OCI-LY1 (cell line): Measurements from ENCODE around the gene PDK4.

Experiments used
- EZH2 ChIP-seq: fragments of 200-600 bp; sonication (generic), shearing (Covaris generic); IDR thresholded peaks from 2 replicates; pipeline ENCODE4 v1.8.0; 2017; ENCODE audit warnings: borderline replicate concordance, mixed run types, mild to moderate bottlenecking, antibody characterized with exemption, low read length, moderate library complexity, mixed read lengths
- TF ChIP-seq, protein P1 (sequence below): fragments of 200-600 bp; sonication (generic), shearing (Covaris generic); IDR thresholded peaks from 2 replicates; pipeline ENCODE4 v1.5.1; 2017; ENCODE audit warnings: mild to moderate bottlenecking, antibody characterized with exemption, low read length, moderate library complexity, mixed read lengths

DNA sequence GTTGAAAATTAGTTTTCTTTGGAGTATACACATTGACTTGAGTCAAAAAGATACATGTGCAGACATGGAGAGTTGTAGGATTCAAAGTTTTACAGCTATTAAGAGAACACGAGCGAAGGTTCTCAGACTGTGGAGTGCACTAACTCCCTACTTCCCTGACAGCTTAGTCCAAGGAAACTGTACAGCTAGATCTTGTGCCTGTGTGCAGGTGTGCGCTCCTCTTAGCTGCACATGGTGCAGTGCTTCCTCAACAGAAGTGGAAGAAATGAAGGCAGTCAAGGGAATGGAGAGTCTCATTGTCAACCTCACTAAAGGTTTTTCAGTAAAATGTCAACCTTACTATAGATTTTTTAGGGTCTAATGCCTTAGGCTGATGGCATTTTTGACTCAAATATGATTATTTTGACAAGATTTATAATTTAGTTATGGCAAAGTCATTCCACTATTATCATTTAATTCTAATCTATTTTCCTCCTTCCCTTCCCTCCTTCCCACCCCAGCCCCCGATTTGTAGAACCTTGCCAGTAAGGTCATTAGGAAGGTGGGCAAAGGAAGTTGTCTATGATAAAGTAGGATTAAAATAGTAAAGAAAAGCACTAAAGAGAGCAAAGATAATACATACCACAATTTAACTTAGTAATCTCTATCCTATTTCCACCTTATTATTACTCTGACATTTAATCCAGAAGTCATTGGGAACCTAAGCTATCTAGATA is 13.6 kb downstream of the PDK4 start:
- TF ChIP-seq, protein P1, sequence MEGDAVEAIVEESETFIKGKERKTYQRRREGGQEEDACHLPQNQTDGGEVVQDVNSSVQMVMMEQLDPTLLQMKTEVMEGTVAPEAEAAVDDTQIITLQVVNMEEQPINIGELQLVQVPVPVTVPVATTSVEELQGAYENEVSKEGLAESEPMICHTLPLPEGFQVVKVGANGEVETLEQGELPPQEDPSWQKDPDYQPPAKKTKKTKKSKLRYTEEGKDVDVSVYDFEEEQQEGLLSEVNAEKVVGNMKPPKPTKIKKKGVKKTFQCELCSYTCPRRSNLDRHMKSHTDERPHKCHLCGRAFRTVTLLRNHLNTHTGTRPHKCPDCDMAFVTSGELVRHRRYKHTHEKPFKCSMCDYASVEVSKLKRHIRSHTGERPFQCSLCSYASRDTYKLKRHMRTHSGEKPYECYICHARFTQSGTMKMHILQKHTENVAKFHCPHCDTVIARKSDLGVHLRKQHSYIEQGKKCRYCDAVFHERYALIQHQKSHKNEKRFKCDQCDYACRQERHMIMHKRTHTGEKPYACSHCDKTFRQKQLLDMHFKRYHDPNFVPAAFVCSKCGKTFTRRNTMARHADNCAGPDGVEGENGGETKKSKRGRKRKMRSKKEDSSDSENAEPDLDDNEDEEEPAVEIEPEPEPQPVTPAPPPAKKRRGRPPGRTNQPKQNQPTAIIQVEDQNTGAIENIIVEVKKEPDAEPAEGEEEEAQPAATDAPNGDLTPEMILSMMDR = no peak
- no peak for TF ChIP-seq EZH2
